HG03432 (cell line): ENCODE results near the gene KRT15.

Experiments used
- ATAC-seq: cut with Tn5 transposase; IDR thresholded peaks from one replicate; pipeline ENCODE4 v1.9.1; 2021; ENCODE audit warnings: mild to moderate bottlenecking, moderate library complexity; ENCODE audit not compliant: unreplicated experiment

The KRT15 gene

DNA sequence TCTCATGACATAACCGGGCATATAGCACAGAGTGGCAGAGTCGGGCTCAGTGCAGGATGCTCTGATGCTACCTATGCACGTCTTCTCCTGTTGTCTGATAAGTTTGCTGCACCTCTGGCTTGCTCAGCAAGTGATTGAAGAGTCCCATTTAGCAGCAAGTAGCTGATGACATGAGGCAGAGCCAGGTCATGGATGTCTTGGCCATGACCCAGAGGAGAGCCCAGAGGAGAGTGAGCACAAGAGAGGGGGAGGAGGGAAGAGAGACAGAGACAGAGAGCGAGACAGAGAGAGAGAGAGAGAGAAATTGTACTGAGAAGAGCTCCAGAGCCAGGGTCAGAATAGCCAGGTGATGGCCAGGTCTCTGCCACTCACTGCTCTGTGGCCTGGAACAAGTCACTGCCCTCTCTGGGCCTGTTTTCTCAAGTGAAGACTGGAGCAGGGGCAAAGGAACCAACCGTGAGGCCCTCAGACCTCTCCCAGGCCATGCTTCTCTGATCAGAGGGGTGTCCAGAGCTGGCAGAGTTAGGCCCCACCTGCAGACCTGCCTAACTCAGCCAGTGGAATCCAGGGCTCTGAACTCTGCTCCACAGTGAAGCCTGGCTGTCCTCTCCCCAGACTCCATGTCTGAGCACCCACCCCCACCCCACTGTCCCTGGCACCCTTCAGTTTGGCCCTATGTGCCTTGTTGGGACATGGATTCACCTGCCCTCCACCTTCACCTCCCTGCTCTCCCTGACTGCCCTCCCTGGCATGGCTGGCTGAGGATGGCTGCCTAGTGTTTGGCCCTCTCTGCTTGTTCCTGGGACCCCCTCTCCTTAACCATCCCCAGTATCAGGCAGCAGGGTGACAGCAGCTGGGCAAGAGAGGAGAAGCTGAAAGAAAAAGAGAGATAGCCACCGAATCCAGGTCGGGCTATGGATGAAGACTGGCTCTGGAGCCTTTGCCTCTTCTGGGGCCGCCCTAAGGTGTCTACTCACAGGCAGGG is 33.5 kb downstream of the KRT15 start:
- ATAC-seq = no peak

DNA sequence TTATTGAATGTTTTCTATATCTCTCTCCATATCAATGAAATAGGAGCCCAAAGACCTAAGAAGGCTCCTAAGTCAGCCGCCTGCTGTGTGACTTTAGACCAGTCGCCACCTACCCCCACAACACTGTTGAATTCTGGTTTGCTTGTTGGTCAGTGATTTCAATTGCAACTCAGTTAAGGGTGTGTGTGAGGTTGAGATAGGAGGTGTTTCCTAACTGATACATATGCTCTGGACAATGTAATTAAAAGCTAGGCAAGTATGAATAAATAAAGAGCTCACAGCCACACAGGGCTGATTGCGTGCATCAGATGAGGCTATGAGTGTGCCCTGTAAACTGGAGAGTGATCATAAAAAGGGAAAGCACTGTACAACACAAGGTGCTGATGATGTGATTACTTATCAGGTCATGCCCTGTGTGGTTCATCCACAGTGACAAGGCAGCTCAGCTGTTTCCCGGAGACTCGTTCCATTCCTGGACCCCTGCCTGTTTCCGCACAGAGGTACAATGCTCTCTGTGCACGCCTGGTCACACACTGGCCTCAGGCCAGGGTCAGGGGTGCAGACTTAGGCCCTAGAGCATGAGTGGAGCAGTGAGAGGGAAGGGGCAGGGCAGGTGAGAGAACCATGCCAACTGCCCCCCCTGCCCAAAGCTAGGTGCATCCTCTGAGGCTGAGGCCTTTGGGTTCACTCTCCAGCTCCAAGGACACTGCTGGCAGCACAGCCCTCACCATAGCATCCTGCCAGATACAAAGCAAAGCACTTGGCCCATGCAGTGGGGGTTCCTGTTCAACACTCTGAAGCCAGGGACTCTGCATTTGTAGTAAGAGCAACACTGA is 34.5 kb downstream of the KRT15 start:
- no peak for ATAC-seq

DNA sequence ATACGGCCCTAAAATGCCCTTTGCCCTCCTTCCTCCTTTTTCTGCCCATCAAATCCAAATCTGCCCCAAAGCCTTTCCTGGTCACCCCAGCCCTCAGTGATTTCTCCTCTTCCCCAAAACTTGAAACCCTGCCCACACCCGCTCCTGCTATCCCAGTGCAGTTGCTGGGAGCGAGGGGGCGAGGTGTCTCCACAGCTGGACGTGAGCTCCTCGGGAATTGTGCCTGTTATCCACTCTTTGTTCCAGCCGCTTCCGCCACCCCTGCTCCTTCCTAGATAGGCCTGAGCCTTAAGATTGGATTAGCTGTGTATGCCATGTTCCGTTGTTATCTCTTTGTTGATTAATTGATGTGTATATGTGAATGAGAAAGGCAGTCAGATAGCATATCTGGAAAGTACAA is 35.2 kb downstream of the KRT15 start:
- no peak for ATAC-seq

DNA sequence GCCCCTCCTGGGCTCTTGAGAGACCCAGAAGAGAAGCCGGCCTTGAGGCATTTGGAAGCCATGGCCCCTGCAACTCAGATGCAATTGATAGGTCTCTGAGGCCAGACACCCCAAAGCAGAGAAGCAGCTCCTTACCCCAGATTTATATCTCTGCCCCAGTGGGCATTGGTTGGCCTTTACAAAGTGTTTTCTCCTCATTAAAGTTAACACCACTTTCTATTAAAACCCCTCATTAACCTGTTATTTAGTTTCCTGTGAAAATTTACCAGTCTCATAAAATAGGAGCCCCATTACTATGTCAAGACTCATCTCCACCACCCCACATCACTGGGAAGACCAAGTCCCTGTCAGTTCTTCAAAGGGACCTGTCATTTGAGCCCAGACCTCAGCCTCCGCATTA is 37.7 kb downstream of the KRT15 start, which contains the start of gene KRT35:
Gene KRT35, minus strand, starts transcription at position 116 of the 400 bp plus-strand sequence. Its CDS starts 54 bp downstream, at position 62.
- no peak for ATAC-seq

DNA sequence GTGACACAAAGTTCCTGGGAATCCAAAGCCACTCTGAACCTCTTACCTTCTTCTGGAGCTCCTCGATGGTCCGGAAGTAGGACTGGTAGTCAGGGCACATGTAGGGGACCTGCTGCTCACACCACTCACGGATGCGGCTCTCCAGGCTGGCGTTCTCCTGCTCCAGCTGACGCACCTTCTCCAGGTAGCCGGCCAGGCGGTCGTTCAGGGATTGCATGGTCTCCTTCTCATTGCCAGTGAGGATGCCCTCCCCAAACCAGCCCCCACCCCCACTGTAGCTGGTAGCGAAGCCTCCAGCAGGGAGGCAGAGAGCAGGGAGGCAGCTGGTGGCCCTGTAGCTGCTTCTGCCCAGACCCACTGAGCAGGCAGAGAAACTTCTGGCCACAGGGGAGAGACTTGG is 38.1 kb downstream of the KRT15 start:
- no peak for ATAC-seq

DNA sequence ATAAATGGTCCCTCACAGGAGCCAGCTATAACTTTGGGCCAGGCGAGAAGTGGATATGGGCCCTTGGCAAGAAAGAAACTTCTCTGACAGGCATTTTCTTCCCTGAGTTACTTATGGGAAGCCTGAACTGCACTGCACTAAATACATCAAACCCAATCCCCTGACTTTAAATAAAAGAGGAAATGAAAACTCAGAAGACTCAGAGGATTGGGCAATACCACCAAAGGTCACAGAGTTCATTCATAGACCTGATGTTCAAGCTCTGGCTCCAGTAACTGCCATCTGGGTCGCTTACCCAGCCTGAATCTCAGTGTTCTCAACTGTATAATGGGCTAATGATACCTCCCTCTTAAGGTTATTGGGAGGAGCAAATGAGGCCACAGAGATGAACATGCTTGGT is 38.6 kb downstream of the KRT15 start:
- no peak for ATAC-seq

DNA sequence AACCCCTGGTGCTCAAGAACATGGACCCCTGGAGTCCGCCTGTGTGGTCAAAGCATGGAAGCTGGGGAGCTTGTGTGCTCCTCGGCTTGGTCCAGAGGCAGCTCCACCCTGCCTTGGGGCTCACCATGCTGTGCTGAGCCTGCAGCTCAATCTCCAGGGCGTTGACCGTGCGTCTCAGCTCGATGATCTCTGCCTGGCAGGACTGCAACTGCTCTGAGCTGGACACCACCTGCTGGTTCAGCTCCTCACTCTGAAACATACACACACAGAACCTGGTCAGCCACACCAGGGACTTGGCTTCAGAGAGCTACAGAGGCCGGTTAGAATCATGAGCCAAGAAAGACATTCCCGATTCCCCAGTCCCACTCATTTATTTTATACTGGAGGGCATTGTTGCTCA is 40.5 kb downstream of the KRT15 start:
- no peak for ATAC-seq

DNA sequence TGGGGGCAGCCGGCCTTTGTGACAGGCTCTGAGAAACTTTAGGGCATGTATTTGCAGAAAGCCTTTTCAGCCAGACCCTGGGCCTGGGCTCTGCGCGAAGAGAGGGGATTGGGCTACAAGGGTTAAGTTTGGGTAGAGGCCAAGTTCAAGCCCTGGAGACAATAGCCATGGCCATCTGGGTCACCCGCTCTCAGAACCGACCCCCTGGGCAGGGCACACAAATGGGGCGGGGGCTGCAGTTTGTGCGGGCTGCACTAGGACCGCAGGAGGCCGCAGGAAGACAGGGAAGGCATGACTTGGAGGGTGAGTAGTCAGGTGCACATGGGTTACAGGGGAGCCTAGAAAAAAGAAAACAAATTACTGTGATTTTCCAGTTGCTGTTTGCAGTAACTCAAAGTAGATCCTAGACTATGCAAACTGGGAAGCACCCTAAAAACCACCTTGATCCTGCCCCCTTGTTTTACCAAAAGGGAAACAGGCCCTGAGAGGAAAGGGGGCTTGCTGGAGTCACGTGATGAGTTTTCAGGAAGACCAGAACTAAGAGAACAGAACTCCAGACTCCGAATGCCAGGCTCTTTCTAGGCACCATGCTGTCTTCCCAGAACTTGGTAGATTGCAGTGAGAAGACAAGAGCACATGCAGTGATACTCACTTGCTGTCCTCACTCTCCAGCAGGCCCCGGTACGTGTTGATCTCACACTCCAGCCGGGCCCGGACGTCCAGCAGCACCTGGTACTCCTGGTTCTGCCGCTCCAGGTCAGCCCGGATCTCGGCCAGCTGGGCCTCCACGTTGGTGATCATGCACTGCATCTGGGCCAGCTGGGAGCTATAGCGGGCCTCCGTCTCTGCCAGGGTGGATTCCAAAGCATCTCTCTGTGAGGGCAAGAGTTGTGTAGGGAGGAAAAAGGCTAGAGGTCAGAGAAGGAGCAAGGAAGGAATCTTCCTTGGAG is 41.5 kb downstream of the KRT15 start:
- no peak for ATAC-seq

DNA sequence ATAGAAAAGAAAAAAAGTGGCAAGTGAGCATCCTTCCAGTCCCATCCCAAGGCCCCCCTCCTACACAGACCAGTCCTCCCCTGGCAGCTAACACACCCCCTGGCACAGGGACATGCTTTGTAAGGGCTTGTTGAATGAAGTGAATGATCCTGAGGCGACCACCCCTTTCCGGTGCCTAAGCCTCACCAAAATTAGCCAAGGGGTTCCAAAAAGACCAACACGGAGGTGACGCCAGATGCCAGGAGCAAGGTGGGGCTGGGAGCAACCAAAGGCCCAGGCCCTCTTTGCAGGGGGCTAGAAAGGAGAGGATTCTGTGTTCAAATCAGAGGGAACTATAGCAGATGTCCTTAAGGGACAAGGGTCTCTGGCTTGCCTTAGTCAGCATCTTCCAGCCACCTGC is 43.3 kb downstream of the KRT15 start:
- no peak for ATAC-seq

DNA sequence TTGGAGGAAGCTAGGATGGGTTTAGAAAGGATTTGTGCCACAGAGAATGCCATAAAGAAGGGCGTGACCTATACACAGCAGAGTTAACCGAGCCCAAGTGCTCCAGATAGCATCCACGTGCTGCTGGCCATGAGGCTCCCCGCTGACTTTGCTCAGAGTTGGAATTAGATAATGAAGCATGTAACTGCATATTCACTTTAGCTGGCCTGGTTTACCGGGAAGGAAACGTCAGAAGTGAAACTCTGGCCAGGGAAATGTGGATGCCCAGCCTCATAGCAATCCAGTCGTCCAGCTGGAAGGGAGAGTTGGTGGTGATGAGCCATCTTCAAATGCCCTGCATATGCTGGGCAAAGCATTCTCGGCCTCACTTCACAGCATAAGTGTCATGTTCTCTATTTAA is 43.8 kb downstream of the KRT15 start:
- no peak for ATAC-seq

DNA sequence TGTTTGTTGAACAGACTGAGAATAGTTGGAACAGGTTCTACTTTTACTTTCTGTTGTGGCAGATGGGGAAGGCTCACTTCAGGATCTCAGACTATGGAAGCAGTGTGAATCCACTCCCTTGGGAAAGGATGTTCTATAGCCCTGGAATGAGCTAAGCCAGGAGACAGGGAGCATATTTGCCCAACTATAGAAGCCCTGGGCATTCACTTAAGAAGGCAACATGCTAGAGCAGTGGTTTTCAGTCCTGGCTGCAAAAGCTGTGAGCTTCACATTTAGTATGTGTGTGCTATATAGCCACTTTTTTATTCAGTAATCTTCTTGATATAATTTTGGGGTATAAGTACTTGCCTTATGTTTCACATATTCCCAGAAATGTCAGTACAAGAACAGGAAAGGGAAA is 50.3 kb downstream of the KRT15 start:
- ATAC-seq = no peak

DNA sequence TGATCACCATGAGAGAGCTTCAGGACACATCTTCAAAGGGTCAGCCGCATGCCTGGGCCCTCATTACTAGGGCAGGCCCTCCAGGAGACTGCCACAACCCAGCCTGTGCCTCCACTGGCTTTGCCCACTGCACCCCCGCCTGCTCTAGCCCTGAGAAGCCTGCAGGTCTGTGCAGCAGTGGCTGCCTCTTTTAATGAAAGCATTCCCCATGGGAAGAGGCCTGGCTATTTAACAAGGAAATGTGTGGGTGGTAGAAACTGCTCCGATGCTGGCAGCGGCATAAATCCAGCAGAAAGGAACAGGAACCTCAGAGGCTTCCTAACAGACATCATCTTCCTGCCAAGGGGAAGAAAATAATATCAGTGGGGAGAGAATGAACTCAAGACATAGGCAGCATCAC is 51.1 kb downstream of the KRT15 start:
- no peak for ATAC-seq

DNA sequence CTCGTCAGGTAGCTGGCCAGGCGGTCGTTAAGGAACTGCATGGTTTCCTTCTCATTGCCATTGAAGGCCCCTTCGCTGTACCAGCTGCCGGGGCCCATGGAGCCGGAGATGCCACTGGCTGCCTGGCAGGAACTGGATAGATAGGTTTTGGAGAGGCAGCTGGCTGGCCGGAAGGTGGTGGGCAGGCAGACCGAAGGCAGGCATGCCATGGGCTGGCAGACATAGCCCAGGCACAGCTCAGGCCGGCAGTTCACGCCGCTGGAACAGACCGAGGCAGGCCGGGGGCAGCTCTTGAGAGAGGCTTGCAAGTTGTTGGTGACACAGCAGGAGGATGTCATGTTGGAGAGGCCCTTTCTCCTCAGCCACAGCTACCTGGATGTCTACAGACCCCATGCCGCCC is 51.7 kb downstream of the KRT15 start, which contains the start of gene KRT32:
Gene KRT32, minus strand, starts transcription at position 399 of the 400 bp plus-strand sequence. Its CDS starts 61 bp downstream, at position 338.
- no peak for ATAC-seq

DNA sequence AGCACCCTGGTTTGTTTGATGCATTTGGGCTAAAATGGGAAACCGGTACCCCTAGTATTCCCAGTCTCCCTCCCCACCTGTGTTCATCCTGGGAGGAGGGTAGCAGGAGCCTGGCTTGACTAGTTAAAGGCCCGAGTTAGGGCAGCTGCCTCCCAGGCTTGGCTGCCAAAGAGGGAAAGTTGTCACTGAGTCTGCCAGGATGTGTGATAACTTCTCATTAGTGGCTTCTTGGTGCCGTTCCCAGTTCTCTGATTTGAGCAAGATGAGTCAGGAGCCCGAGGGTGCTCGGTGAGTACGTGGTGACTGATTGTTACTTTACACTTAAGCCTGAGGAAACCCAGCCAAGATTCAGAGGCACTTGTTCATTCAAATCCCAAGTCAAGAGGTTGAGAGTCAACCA is 54.0 kb downstream of the KRT15 start:
- ATAC-seq = no peak

DNA sequence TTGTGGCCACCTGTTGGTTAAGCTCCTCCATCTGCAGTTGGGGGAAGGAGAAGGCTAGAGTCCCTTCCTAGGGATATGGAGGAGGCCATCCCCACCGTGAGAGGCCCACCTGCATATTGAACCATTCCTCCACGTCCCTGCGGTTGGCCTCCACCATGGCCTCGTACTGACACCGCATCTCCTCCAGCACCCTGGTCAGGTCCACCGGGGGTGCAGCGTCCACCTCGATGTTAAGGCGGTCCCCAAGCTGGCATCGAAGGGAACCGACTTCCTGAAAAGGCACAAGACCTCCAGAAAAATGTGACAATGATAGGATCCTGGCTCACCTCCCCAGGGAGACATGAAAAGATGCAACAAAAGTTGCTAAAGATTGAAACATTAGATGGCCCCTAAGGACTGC is 54.5 kb downstream of the KRT15 start:
- no peak for ATAC-seq

DNA sequence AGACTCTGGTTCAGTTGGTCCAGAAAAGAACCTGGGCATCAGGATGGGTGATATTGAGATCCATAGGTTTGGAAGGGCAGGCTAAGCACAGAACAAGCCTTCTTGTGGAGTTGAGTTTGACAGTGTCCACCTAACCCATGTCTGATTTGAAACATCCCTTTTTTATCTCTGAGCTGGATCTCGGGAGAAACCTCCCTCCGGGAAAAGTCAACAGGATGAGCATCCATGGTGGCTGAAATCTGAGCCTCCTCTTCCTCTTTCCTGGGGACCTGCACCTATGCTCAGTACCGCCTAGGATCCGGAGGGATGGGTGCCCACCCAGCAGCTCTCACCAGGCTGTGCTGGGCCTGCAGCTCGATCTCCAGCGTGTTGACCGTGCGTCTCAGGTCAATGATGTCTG is 54.9 kb downstream of the KRT15 start:
- ATAC-seq = no peak
